Peyer's patch (tissue), 4 donors: ENCODE measurements around the gene KHK. TPM values are rescaled to one million over a fixed set of nuclear protein-coding genes. Genes with fewer than 3 reads are reported as not detected.

ENCODE experiments used
- DNase-seq, 3 donors: peaks; one replicate each; pipeline ENCODE4 v3.0.0-alpha.2; 2017 to 2019
- H3K27ac ChIP-seq, 4 donors: fragments of 200-600 bp; sonication (generic); one replicate each; pipeline ENCODE4 v1.5.1; 2016 to 2019
- H3K27me3 ChIP-seq, 2 donors: fragments of 200-600 bp; sonication (generic); one replicate each; pipeline ENCODE4 v1.5.1; 2019
- H3K36me3 ChIP-seq, 3 donors: fragments of 200-600 bp; sonication (generic); one replicate each; pipeline ENCODE4 v1.5.1; 2016 to 2019
- H3K4me1 ChIP-seq, 4 donors: fragments of 200-600 bp; sonication (generic); one replicate each; pipeline ENCODE4 v1.5.1; 2016 to 2019
- H3K4me3 ChIP-seq, 4 donors: fragments of 200-600 bp; sonication (generic); 1 replicate in 3 of 4; 2 replicates in 1 of 4; pipeline ENCODE4 v1.5.1; 2016 to 2019; ENCODE audit warnings: mild to moderate bottlenecking in 1 of 4
- H3K9me3 ChIP-seq, 4 donors: fragments of 200-600 bp; sonication (generic); one replicate each; pipeline ENCODE4 v1.5.1; 2016 to 2019; ENCODE audit warnings: mild to moderate bottlenecking in 1 of 4
- POLR2A ChIP-seq, 2 donors: fragments of 450-650 bp; IDR thresholded peaks; one replicate each; pipeline ENCODE4 v1.5.1; 2017; ENCODE audit warnings: antibody characterized with exemption in 2 of 2, mild to moderate bottlenecking in 2 of 2, moderate library complexity in 2 of 2
- total RNA-seq, 4 donors: library from RNA; depleted of rRNA; stranded (reverse); fragments of >200 nt; gene quantifications; one replicate each; pipeline ENCODE4 v1.1.0, GENCODE V29; 2016
- TF ChIP-seq, protein P1 (sequence below), 6 experiments: fragments of 450-650 bp in 4 of 6; fragments of 200-600 bp in 2 of 6; sonication (generic) in 1 of 6; IDR thresholded peaks; one replicate each; pipeline ENCODE4 v1.5.1; 2017 to 2019; ENCODE audit warnings: antibody characterized with exemption in 6 of 6, mild to moderate bottlenecking in 3 of 6, moderate library complexity in 1 of 6

KHK gene
- total RNA-seq, 4 donors from 2014 or later = 40.4 to 576 (median 435) TPM

DNA sequence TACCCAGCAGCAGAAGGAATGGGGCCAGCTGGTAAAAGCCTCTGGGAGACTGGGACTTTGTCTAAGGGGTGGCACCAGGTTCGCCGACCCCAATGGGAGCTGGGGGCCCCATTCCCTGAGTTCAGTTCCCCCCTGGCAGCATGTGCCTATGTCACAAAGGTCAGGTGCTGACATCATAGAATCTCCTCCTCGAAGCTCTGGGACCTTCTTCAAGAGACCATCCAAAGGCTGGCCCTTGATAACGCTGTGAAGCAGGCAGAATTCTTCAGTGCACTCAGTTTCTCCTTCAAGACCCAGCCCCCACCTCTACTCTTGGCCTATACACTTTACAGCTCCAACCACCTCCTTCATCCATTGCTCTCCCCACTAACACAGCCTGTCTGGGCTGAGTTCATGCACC lies 52.7 kb downstream of the KHK start, which contains the start of gene PRR30:
Gene PRR30 (minus strand): TSS at position 101 of the 400 bp plus-strand sequence. CDS start 1,081 bp downstream, outside the sequence.
- no peak for TF ChIP-seq POLR2A (IDR thresholded peaks at IDR 0.05)
- TF ChIP-seq, protein P1, sequence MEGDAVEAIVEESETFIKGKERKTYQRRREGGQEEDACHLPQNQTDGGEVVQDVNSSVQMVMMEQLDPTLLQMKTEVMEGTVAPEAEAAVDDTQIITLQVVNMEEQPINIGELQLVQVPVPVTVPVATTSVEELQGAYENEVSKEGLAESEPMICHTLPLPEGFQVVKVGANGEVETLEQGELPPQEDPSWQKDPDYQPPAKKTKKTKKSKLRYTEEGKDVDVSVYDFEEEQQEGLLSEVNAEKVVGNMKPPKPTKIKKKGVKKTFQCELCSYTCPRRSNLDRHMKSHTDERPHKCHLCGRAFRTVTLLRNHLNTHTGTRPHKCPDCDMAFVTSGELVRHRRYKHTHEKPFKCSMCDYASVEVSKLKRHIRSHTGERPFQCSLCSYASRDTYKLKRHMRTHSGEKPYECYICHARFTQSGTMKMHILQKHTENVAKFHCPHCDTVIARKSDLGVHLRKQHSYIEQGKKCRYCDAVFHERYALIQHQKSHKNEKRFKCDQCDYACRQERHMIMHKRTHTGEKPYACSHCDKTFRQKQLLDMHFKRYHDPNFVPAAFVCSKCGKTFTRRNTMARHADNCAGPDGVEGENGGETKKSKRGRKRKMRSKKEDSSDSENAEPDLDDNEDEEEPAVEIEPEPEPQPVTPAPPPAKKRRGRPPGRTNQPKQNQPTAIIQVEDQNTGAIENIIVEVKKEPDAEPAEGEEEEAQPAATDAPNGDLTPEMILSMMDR (IDR thresholded peaks at IDR 0.05) = no peak
- no peak for DNase-seq
- Histone ChIP-seq H3K4me1 (no peaks in the 10 kb centered on the region), H3K9me3 (no peaks in the 10 kb centered on the region), H3K27ac (no peak within 1 kb of the TSS), H3K27me3 (no peaks in the 10 kb centered on the region), H3K36me3 (no peaks in the 10 kb centered on the region), H3K4me3 (no peak within 1 kb of the TSS)

DNA sequence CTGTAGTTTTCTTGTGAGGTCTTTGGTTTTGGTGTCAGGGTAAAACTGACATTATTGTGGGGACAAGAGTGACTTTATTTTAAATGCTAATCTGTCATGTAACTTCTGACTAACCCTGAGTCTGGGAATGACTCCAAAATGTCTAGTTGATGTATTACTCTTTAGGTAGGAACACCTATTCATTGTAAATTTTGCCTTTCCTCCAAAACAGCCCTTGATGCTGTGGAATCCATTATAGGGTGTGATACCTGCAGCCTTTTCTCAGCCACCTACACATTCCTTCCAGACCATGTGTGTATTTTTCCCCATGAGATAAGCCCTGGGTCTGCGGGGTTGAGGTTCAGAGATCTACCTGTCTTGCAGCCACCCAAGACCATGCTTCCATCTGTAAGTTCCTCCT lies 56.7 kb downstream of the KHK start:
- Histone ChIP-seq H3K27me3 (no peaks in the 10 kb centered on the region), H3K36me3 (no peaks in the 10 kb centered on the region), H3K27ac (no peak overlapping the region), H3K4me1 (no peaks in the 10 kb centered on the region), H3K9me3 (no peaks in the 10 kb centered on the region), H3K4me3 (no peak overlapping the region)
- DNase-seq = no peak
- no peak for TF ChIP-seq POLR2A (IDR thresholded peaks at IDR 0.05)
- TF ChIP-seq, protein P1 (IDR thresholded peaks at IDR 0.05) = no peak

DNA sequence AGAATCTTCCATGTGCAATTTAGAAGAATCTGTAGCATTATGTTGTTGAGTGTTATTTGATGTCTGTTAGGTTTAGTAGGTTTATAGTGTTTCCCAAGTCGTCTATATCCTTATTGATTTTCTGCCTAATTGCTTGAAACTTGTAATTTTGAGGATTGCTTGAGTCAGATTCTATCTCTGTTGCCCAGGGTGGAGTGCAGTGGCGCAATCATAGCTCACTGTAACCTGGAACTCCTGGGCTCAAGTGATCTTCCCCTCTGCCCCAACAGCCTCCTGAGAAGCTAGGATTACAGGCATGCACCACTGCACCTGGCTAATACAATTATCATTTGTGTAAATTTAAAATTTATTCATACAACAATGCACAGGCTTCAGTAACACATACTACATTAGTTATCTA lies 59.1 kb downstream of the KHK start:
- Histone ChIP-seq H3K4me1 (no peaks in the 10 kb centered on the region), H3K36me3 (no peaks in the 10 kb centered on the region), H3K4me3 (no peak overlapping the region), H3K27ac (no peak overlapping the region), H3K9me3 (no peaks in the 10 kb centered on the region), H3K27me3 (no peaks in the 10 kb centered on the region)
- no peak for DNase-seq
- TF ChIP-seq POLR2A (IDR thresholded peaks at IDR 0.05) = no peak
- TF ChIP-seq, protein P1 (IDR thresholded peaks at IDR 0.05) = no peak

DNA sequence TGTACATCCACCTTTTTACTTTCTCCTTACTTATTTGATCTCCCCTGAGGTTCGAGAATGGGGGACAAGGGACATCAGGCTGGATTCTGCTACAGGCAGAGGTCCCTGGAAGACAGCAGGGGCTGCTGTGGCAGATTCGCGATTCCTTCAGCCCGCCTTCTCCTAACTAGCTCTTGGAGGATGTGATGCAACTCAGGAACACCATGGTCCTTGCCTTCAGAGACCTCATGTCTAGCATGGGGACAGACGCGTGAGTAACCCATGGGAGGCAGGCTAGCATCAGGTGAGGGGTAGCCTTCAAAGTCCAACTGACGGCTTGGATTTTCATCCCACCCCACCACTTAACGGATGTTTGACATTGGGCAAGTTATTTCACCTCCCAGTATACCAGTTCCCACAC lies 61.4 kb downstream of the KHK start:
- no peak for DNase-seq
- Histone ChIP-seq H3K36me3 (no peaks in the 10 kb centered on the region), H3K4me3 (no peak overlapping the region), H3K9me3 (no peaks in the 10 kb centered on the region), H3K4me1 (no peaks in the 10 kb centered on the region), H3K27me3 (no peaks in the 10 kb centered on the region), H3K27ac (no peak overlapping the region)
- TF ChIP-seq, protein P1 (IDR thresholded peaks at IDR 0.05) = no peak
- no peak for TF ChIP-seq POLR2A (IDR thresholded peaks at IDR 0.05)

DNA sequence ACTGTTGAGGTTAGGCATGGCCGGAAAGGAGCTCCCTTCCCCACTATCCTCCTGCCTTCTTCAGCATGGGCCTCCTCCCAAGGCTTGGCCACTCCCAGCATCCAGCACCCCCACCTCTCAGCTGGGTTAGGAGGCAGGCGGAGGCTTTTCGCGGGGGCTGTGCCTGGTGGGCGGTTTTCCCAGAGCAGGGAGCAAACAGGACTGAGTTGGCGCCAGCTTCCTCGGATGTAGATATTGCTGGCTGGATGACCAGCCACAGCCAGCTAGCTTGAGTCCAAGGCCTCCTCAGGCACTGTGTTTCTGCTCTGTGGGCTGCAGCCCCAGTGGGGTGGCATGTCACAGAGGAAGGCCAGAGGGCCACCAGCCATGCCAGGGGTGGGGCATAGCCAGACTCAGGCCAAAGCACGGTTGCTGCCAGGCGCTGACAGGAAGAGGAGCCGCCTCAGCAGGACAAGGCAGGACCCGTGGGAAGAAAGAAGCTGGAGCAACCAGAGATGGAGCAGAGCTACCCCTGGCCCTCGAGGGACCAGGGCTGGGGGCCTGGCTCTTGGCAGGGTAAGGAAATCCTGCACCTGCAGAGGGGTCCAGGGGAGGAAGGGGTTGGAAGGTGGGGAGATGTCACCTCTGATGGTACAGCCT lies 62.3 kb downstream of the KHK start, which contains the start of gene TCF23:
Gene TCF23 (plus strand): TSS at position 204 of the 639 bp plus-strand sequence. CDS start 130 bp downstream, at position 334.
- H3K36me3 ChIP-seq = no peaks in the 10 kb centered on the region
- H3K27ac ChIP-seq = no peak within 1 kb of the TSS
- H3K4me1 ChIP-seq = no peaks in the 10 kb centered on the region
- no peak within 1 kb of the TSS for H3K4me3 ChIP-seq
- H3K27me3 ChIP-seq = no peaks in the 10 kb centered on the region
- no peak for DNase-seq
- TF ChIP-seq, protein P1 (IDR thresholded peaks at IDR 0.05) = no peak
- no peak for TF ChIP-seq POLR2A (IDR thresholded peaks at IDR 0.05)
- H3K9me3 ChIP-seq = no peaks in the 10 kb centered on the region
